Breast epithelium (tissue), 4 donors: Measurements from ENCODE around the gene CCDC144A. TPM values are rescaled to one million over a fixed set of nuclear protein-coding genes. Genes with fewer than 3 reads are reported as not detected.
"Not testable (repeated sequence)": the region's sequence is repeated elsewhere in the genome, so short reads cannot be mapped to it uniquely, and the experiment has no call there.

Source experiments
- DNase-seq, 2 donors: peaks; one replicate each; pipeline ENCODE4 v3.0.0-alpha.2; 2019; ENCODE audit warnings: low spot score in 2 of 2
- H3K27ac ChIP-seq, 2 donors: fragments of 200-600 bp; sonication (generic) in 1 of 2; one replicate each; pipeline ENCODE4 v1.5.1; 2016 to 2019; ENCODE audit warnings: mild to moderate bottlenecking in 1 of 2
- H3K27me3 ChIP-seq, 2 donors: fragments of 200-600 bp; sonication (generic) in 1 of 2; one replicate each; pipeline versions ENCODE4 v1.5.1 to v1.6.0; 2017 to 2019; ENCODE audit warnings: control low read depth in 1 of 2, mild to moderate bottlenecking in 1 of 2
- H3K36me3 ChIP-seq: fragments of 200-600 bp; one replicate; pipeline ENCODE4 v1.5.1; 2019
- H3K4me1 ChIP-seq, 2 donors: fragments of 200-600 bp; sonication (generic); one replicate each; pipeline ENCODE4 v1.5.1; 2016 to 2019; ENCODE audit warnings: control low read depth in 1 of 2
- H3K4me3 ChIP-seq, 3 donors: fragments of 200-600 bp; sonication (generic); 1 replicate in 2 of 3; 2 replicates in 1 of 3; pipeline ENCODE4 v1.5.1; 2016 to 2019; ENCODE audit warnings: mild to moderate bottlenecking in 3 of 3, moderate library complexity in 2 of 3
- H3K9me3 ChIP-seq, 2 donors: fragments of 200-600 bp; sonication (generic) in 1 of 2; one replicate each; pipeline ENCODE4 v1.5.1; 2016 to 2019; ENCODE audit warnings: control low read depth in 1 of 2
- CTCF ChIP-seq, 3 donors: fragments of 450-650 bp; IDR thresholded peaks; one replicate each; pipeline ENCODE4 v1.5.1; 2016 to 2017; ENCODE audit warnings: antibody characterized with exemption in 3 of 3, mild to moderate bottlenecking in 3 of 3, moderate library complexity in 3 of 3
- POLR2A ChIP-seq: fragments of 450-650 bp; IDR thresholded peaks from one replicate; pipeline ENCODE4 v1.6.1; 2016; ENCODE audit warnings: antibody characterized with exemption, mild to moderate bottlenecking, moderate library complexity
- POLR2AphosphoS5 ChIP-seq, 3 donors: sonication (generic); formaldehyde crosslinking; IDR thresholded peaks; one replicate each; pipeline ENCODE4 v1.6.1; 2017; ENCODE audit warnings: antibody characterized with exemption in 3 of 3
- intact Hi-C: fragments of 100-400 bp; cut with DNase I; formaldehyde crosslinking; loops from one replicate; pipeline ENCODE4 v1.15.1; 2023; ENCODE audit warnings: low total_unique reads
- total RNA-seq, 3 donors: library from RNA; depleted of rRNA; stranded (reverse); fragments of >200 nt; gene quantifications; one replicate each; pipeline ENCODE4 v1.1.0, GENCODE V29; 2016

CCDC144A gene, protein sequence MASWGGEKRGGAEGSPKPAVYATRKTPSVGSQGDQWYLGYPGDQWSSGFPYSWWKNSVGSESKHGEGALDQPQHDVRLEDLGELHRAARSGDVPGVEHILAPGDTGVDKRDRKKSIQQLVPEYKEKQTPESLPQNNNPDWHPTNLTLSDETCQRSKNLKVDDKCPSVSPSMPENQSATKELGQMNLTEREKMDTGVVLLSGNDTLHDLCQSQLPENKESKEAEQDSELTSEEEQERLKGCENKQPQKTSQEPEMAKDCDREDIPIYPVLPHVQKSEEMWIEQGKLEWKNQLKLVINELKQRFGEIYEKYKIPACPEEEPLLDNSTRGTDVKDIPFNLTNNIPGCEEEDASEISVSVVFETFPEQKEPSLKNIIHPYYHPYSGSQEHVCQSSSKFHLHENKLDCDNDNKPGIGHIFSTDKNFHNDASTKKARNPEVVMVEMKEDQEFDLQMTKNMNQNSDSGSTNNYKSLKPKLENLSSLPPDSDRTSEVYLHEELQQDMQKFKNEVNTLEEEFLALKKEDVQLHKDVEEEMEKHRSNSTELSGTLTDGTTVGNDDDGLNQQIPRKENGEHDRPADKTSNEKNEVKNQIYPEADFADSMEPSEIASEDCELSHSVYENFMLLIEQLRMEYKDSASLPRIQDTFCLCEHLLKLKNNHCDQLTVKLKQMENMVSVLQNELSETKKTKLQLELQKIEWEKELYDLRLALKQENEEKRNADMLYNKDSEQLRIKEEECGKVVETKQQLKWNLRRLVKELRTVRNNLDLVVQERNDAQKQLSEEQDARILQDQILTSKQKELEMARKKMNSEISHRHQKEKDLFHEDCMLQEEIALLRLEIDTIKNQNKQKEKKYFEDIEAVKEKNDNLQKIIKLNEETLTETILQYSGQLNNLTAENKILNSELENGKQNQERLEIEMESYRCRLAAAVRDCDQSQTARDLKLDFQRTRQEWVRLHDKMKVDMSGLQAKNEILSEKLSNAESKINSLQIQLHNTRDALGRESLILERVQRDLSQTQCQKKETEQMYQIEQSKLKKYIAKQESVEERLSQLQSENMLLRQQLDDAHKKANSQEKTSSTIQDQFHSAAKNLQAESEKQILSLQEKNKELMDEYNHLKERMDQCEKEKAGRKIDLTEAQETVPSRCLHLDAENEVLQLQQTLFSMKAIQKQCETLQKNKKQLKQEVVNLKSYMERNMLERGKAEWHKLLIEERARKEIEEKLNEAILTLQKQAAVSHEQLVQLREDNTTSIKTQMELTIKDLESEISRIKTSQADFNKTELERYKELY (N-terminal part only)
- total RNA-seq = 10 to 100 TPM in 1 of 3 donors, 1 to 10 TPM in 2; 1.8 to 20.6 (median 3.9) TPM

DNA sequence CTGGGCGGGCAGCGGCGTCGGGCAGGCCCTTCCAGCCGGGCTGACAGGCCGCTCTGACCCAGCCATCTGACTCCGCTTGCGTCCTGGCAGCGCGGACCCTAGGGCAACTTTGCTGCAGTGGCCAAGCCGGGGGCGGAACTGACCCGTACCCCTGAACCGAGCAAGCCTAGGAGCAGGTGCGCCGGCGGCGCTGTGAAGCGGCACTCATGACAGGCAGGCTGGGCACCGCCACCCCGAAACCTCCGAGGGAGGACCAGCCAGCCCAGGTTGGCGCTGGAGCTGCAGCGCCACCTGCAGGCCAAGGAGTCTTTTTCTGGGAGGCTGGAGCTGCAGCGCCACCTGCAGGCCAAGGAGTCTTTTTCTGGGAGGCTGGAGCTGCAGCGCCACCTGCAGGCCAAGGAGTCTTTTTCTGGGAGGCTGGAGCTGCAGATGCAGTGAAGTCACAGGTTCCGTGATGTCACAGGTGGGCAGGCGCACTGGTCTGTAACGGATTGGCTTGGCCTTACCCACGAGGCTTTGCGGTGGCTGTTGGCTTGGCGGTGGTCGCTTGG, at the start of gene CCDC144A:
CCDC144A (plus strand) TSS at position 511 of the 551 bp plus-strand sequence. CDS start 160 bp downstream, outside the sequence.
- H3K27ac ChIP-seq, H3K4me1 ChIP-seq, H3K9me3 ChIP-seq, H3K36me3 ChIP-seq, DNase-seq, intact Hi-C loops, H3K27me3 ChIP-seq: not testable (repeated sequence)
- peak in 2 of 3 donors; percentile 30 for TF ChIP-seq CTCF (IDR thresholded peaks at IDR 0.05)
- peak within 1 kb of the TSS in 2 of 3 donors; percentile 13 to 16 for H3K4me3 ChIP-seq

- TF ChIP-seq POLR2AphosphoS5 (IDR thresholded peaks at IDR 0.05) (no peak), POLR2A (no peak), CTCF (IDR thresholded peaks at IDR 0.05) (no peak)
- intact Hi-C loops = no loop called here
Measured at GRCh38 chr17:16649585-16649984, 40.5 kb upstream of the CCDC144A start.

DNA sequence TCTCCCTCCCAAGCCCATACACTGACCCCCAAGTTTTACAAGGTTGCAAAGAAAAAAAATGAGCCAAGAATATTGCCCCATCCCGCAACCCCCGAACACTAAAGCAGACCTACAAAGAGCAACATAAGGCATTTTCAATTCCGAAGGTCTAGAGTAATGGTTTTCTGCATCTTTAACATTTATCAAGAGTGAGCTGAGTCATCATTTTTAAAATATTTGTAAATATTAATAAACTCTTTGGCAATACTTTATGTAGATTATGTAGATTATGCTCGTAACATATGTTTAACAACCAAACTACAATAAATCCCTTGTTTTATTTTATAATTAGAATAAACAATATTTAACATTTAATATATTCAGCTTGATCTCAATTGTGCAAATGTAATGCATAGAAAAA, 37.8 kb upstream of the CCDC144A start:
- intact Hi-C loops = no loop called here
- H3K9me3 ChIP-seq = no peaks in the 10 kb centered on the region
- no peak overlapping the region for H3K4me3 ChIP-seq
- H3K27ac ChIP-seq = peak overlapping the region in 1 of 2 donors; percentile 92
- TF ChIP-seq POLR2AphosphoS5 (IDR thresholded peaks at IDR 0.05) (no peak), POLR2A (no peak), CTCF (IDR thresholded peaks at IDR 0.05) (no peak)
- DNase-seq = no peak
- H3K4me1 ChIP-seq = peaks cover 0 to 7% of the 10 kb centered on the region in 2 donors
- no peaks in the 10 kb centered on the region for H3K36me3 ChIP-seq
- no peaks in the 10 kb centered on the region for H3K27me3 ChIP-seq

More at GRCh38 chr17:16649585-16649984, 40.5 kb upstream of the CCDC144A start:
- Histone ChIP-seq H3K36me3 (no peaks in the 10 kb centered on the region), H3K4me3 (no peak overlapping the region), H3K9me3 (no peaks in the 10 kb centered on the region), H3K4me1 (peaks cover 0 to 7% of the 10 kb centered on the region in 2 donors), H3K27ac (no peak overlapping the region), H3K27me3 (no peaks in the 10 kb centered on the region)
- DNase-seq = no peak

DNA sequence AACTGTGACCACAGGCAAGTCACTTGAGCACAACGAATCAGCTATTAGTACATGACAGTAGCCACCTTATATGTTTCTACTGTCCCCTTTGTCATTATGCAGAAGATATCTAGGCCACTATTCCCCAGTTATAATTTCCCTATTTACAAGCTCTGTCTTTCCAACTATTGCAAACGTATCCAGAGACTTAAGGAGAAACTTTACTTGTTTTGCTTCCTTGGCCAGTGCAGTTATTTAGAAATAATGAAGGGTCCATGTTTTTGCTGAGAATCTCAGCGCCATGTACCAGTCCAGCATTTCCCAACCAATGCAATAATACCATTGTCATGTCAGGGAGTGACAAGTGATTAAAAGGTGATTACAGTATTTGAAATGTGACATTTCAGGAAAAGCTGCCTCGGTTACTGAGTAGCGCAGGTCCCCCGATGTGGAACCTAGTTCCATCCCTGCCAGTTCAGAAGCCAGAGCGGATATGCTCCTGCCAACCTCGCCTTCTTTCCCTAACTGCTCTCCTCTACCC, 37.1 kb upstream of the CCDC144A start:
- no peak for DNase-seq
- Histone ChIP-seq H3K4me1 (peaks cover 0 to 7% of the 10 kb centered on the region in 2 donors), H3K4me3 (peak overlapping the region; percentile 58 to 72 (median 71)), H3K9me3 (no peaks in the 10 kb centered on the region), H3K27ac (peak overlapping the region; percentile 91 to 92), H3K27me3 (no peaks in the 10 kb centered on the region), H3K36me3 (no peaks in the 10 kb centered on the region)
- TF ChIP-seq POLR2AphosphoS5 (IDR thresholded peaks at IDR 0.05) = no peak
- no peak for TF ChIP-seq CTCF (IDR thresholded peaks at IDR 0.05)
- TF ChIP-seq POLR2A = no peak
- intact Hi-C loops = no loop called here
